A549 (cell line): ENCODE data around the gene BABAM2.

ENCODE experiments used
- CTCF ChIP-seq: fragments of >200 bp; sonication (Bioruptor Twin); formaldehyde crosslinking; IDR thresholded peaks from 3 replicates; pipeline ENCODE4 v1.5.1; 2016
- HOXA7 ChIP-seq: fragments of 250-450 bp; sonication (Bioruptor Pico); IDR thresholded peaks from 2 replicates; pipeline ENCODE4 v1.5.0; 2020; ENCODE audit warnings: mild to moderate bottlenecking, moderate library complexity
- JUN ChIP-seq, 2 experiments: fragments of >200 bp; sonication (Bioruptor Twin); formaldehyde crosslinking; IDR thresholded peaks; 2 replicates in 1 of 2; 3 replicates in 1 of 2; pipeline ENCODE4 v1.6.1; 2016 to 2017
- PBX3 ChIP-seq: IDR thresholded peaks from 2 replicates; pipeline ENCODE4 v1.6.1; 2012
- POLR2A ChIP-seq: IDR thresholded peaks from 2 replicates; pipeline ENCODE4 v1.6.1; 2012; ENCODE audit warnings: mild to moderate bottlenecking, low read length
- RCOR1 ChIP-seq: fragments of 150-350 bp; IDR thresholded peaks from 2 replicates; pipeline ENCODE4 v1.6.1; 2014; ENCODE audit warnings: antibody characterized with exemption, low read length, low read depth

GRCh38 chr2:28267282-28267681 lies 376.8 kb downstream of the BABAM2 start:
- TF ChIP-seq CTCF (no peak), RCOR1 (no peak), HOXA7 (CRISPR knock-in tag) (no peak), POLR2A (no peak), JUN (IDR thresholded peaks at IDR 0.05) (no peak), PBX3 (no peak)
